ENCODE results near the gene CDK18. TPM values are rescaled to one million over a fixed set of nuclear protein-coding genes. Genes with fewer than 3 reads are reported as not detected.

The CDK18 gene
- total and polyA plus RNA-seq, 9 of the 15 experiments (the other 6 are each of a cell fraction or from before 2014, with no cell fraction given) = 0.05 to 0.69 (median 0.17) TPM; not detected in 2

GRCh38 chr1:205481218-205481617, 23.3 kb upstream of the CDK18 start (continued):
- TF ChIP-seq RERE (CRISPR knock-in tag; IDR thresholded peaks at IDR 0.05; ENCODE audit: borderline replicate concordance) (no peak), HDAC3 (IDR thresholded peaks at IDR 0.05; ENCODE audit: borderline replicate concordance, partially characterized antibody) (no peak), STAT5A (IDR thresholded peaks at IDR 0.05; ENCODE audit: borderline replicate concordance, low read length) (no peak), ZNF644 (tag; IDR thresholded peaks at IDR 0.05; ENCODE audit: low read depth) (no peak), NR4A1 (CRISPR knock-in tag; IDR thresholded peaks at IDR 0.05) (no peak), NR4A1 (tag; IDR thresholded peaks at IDR 0.05) (no peak), MCM3 (IDR thresholded peaks at IDR 0.05) (no peak), KAT7 (CRISPR knock-in tag; IDR thresholded peaks at IDR 0.05; ENCODE audit: borderline replicate concordance) (no peak), ZSCAN32 (CRISPR knock-in tag; IDR thresholded peaks at IDR 0.05) (no peak), WHSC1 (IDR thresholded peaks at IDR 0.05; ENCODE audit: low read length) (no peak), RAD51 (IDR thresholded peaks at IDR 0.05; ENCODE audit: borderline replicate concordance, low read depth) (no peak)
- TF ChIP-seq, protein P1, sequence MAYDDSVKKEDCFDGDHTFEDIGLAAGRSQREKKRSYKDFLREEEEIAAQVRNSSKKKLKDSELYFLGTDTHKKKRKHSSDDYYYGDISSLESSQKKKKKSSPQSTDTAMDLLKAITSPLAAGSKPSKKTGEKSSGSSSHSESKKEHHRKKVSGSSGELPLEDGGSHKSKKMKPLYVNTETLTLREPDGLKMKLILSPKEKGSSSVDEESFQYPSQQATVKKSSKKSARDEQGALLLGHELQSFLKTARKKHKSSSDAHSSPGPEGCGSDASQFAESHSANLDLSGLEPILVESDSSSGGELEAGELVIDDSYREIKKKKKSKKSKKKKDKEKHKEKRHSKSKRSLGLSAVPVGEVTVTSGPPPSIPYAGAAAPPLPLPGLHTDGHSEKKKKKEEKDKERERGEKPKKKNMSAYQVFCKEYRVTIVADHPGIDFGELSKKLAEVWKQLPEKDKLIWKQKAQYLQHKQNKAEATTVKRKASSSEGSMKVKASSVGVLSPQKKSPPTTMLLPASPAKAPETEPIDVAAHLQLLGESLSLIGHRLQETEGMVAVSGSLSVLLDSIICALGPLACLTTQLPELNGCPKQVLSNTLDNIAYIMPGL (CRISPR knock-in tag; IDR thresholded peaks at IDR 0.05) = no peak
